ENCODE data around the gene RFTN1.
A peak's percentile ranks its signal among the peaks of the same experiment; 100 is the strongest.

RFTN1 gene

DNA sequence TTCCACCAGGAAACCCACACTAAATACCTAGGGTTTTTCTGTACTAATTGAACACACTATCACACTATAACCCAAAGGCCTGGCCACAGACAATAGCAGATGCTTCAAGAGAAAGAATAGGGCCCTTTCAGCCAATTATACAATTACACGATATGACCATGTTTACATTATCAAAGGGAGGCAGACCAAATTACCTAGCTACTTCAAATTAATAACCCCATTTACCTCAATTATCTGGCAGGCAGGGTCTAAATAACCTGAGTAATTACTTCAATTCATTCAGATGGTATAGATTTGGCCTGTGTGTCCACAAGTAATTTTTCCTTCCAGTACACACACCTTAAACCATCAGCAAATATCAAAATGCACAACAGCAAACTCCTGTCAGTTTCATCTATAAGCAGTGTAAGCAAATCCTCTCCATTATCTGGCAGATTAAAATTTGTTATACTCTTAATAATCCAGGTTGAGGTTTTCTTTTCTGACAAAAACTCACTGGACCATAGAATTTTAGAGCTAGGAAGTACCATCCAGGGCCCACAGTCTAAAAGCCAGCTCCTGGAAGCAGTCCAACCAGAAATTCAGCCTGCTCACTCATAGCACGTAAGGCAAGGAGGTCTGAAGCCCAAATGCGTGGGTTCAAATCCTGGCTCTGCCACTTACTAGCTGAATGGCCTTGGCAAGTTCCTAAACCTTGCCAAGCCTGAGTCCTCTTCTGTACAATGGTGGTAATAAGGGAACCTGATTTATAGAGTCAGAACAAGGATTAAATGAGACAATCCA, 51.8 kb downstream of the RFTN1 start:
- no peak for DNase-seq

GRCh38 chr3:16460886-16461285, 52.6 kb downstream of the RFTN1 start:
- no peak for DNase-seq

GRCh38 chr3:16460273-16460672, 53.2 kb downstream of the RFTN1 start:
- no peak for DNase-seq

DNA sequence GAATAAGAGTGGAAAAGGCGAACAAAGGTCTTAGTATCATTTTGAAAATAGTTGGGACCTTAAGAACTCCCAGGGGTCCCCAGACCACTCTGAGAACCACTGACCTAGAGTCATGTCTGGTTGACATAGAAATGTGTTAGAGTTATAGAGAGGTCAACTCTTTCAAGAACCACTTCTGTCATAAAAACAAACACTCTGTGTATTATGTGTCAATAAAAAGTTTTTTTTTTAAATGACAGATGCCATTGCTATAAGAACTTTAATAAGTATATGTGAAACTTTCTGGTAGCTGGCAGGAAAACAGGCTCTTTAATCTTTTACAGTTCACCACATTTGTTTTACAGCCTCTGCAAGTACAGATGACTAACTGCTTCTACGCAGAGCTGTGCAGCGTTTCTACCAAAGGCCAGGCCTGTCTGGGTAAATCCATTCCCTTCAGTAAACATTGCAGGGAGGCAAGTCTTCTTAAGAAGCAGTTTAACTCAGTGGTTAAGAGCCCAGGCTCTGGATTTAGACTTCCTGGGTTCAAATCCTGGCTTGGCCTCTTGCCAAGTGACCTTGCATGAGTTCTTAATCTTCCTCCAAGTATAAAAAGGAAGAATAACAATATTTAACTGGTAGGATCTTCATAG, 56.6 kb downstream of the RFTN1 start:
- no peak for DNase-seq

- no peak for DNase-seq
These were observed 57.5 kb downstream of the RFTN1 start for GRCh38 chr3:16455966-16456365.

DNA sequence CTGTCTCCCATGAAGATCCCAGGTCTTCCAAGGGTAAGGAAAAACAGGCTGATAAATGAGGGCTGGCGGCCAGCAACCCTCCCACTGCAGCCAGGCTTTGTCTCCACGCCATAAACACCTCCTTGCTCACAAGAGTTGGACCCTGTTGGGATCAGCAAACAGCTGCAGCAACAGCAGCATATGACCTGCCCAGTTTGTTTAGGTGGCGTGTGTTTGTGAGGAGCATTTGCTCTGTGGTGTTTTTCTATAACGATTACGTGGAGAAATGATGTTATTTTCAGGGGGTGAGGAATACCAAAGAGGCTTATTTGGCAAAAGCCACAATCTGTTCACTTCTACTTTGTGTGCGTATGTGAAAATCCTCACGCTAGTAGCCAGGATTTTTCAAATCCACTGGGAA, 58.5 kb downstream of the RFTN1 start:
- no peak for DNase-seq

- DNase-seq = no peak
These were observed 61.2 kb downstream of the RFTN1 start for GRCh38 chr3:16452261-16452660.

DNA sequence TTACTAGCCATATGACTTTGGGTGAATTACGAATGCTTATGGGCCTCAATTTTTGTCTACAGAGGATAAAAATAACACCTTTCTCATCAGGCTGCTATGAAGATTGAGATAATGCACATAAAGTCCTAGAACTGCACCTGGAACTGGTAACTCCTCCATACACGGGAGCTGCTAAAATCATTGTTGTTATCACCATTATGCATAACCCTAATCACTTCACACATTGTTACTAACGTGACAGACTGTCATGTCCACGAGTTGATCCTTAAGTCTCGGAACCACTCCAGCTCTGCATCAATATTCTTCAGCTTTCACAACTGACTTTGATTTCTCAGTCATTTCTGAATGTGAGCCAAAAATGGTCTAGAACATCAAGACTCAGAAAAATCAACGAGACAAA, 64.1 kb downstream of the RFTN1 start:
- DNase-seq = no peak

DNA sequence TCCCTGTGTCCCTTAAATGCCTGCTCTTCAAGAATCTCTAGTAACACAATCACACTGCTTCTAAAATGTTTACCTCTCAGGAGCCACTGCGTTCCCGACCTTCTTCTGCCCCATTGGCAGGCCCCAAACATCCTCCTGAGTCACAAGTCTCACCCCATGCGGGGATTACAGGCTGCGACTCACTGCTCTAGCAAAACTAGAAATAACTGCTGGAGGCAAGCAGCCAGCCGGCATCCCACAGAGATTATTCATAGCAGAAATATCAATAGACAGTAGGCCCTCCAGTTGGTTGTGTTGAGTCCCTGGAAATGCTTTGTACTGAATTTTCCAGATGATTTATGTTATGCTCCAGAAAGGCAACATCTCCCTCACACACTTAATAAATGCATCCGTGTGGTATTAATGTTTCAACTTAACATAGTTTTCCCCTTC, 64.8 kb downstream of the RFTN1 start:
- peak; percentile 15 for DNase-seq

DNA sequence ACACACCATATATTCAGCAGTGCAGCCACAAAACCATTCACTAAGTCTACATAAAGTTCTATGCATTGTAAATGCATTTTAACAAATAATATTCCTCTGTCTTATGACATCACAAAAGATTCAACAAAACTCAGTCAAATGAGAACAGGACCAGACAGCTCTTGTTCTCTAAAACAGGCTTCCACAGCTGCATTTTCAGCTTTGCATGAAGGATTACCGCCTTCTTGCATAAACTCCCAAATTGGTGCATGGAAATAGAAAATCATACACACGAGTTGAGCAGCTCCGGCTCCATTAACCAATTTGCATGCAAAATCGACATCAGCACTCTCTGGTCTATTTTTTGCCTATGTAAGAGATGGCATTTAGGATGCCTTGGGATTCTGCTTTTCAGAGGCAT, 66.4 kb downstream of the RFTN1 start:
- no peak for DNase-seq

DNA sequence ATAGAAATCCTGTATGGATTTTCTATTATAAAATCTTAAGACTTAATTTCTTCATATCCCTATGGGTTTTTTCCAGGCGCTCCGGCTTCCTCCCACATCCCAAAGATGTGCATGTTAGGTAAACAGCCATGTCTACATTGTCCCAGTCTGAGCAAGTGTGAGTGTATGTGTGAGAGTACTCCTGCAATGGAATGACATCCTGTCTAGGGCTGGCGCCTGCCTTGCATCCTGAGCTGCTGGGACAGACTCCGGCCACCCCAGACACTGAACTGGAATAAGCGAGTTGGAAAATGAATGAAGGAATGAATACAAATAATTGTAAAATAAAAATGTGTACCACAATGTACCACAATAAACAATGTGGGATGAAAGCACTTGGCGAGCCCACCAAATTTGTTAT, 69.2 kb downstream of the RFTN1 start:
- DNase-seq = no peak

- DNase-seq = no peak
These were observed 70.8 kb downstream of the RFTN1 start for GRCh38 chr3:16442730-16443129.

DNA sequence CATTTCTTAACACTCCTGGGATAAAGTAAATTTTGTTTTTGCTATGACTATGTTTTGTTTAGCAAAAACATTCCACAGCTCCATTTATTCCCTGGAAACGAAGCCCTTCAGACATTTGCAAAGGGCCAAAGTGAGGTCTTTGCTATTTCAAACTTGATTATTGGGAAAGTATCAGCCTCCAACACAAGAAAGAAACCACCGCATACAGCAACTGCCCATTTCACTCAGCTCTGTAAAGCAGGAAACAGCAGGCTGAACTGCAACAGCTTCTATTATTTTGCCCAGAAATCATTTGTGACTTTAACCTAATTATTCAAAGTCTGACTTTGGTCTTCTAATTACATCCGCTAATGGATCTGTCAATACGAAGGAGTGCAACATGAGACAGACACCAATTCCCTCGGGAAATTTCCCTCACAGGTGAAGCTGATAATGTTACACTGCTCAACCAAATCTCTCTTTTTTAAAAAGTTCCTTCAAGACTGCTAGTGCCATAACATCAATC, 72.1 kb downstream of the RFTN1 start:
- no peak for DNase-seq

DNA sequence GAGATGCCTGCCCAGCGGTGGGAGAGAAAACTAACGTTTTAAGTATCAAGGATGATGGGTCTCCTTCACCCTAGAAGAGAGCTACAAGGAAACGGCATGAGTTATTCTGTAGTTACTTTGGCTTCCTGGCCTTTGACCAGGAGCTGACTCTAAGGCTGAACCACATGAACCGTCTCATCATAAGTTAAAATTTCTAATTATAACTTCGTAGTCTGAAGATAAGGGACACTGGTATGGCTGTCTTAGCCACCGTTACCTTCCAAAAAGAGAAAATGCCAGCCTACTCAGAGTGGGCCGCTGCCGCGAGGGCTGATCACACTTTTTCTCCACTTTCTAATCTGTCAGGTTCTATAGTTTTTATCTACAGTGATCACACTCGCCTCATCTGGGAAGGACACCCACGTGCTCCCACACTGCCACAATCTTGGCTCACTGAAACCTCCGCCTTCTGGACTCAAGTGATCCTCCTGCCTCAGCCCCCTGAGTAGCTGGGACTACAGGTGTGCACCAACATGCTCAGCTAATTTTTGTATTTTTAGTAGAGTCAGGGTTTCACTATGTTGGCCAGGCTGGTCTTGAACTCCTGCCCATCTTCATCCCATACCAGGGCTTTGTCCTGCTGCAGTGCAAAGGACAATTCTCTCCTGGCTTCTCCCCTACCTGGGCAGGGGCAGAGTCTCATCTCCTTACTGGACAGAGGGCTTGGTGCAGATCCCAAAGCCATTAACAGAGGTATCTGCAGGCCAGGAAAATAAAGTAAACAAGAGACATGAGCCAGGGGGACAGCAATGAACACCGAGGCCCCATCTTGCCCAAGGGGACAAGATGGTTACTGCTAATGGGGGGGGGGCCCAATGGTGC, 73.4 kb downstream of the RFTN1 start:
- no peak for DNase-seq

- no peak for DNase-seq
These were observed 74.2 kb downstream of the RFTN1 start for GRCh38 chr3:16439163-16439847.

DNA sequence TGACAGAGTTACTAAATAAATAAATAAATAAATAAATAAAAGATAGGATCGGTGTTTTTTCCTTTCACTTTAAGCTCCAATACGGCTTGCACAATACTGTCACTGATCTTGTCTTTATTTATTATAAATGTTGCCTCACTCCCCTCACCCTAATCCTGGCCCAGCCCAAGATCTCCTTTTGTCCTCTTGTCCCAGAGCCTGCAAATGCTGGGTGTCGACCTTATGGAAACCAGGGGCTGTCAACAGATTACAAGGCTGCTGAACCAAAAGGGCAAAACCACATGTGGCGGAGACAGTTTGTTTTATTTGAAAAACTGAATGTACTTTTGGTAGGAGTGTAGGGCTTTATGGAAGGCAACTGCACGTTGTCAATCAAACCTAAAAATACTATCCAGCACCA, 75.9 kb downstream of the RFTN1 start:
- no peak for DNase-seq

- DNase-seq = no peak
These were observed 79.8 kb downstream of the RFTN1 start for GRCh38 chr3:16433701-16434151.

GRCh38 chr3:16432714-16433113, 80.8 kb downstream of the RFTN1 start:
- DNase-seq = no peak

DNA sequence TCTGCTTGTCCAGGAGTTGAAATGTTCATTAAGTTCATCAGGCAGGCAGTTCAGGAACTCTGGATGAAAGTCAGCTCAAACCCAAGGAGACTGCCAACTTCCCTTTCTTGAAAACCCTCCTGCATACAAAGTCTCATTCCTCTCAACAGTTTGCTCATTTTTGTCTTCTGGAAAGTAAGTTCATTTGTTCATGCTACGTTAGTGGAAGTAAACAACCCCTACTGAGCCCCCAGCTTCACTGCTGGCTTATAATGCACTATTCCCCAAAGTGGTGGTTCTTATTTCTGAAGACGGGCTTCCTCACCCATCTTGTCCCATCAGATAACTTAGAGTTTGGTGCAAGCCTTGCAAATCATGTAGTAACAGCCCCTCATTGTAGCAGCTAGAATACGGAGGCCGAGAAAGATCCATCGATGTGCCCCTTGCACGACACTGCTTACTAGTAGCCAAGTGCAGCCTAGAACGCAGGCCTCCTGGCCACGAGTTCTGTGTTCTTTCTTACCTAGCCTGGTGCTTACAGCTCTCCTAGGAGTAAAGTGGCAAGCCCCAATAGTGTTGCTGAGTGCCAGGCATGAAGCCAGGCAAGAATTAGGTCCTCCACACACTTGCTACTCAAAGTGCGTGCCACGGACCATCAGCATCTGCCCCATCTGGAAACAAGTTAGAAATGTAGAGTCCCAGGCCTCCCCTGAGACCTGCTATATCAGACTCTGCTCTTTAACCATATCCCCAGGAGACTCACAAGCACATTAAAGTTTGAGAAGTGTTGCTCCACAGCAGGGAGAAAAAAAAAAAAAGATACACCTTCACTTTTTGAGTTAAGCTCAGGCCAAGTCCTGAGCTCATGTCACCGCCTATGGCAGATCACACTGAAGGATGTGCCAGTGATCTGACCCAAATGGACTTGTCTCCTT, 82.5 kb downstream of the RFTN1 start:
- no peak for DNase-seq

DNA sequence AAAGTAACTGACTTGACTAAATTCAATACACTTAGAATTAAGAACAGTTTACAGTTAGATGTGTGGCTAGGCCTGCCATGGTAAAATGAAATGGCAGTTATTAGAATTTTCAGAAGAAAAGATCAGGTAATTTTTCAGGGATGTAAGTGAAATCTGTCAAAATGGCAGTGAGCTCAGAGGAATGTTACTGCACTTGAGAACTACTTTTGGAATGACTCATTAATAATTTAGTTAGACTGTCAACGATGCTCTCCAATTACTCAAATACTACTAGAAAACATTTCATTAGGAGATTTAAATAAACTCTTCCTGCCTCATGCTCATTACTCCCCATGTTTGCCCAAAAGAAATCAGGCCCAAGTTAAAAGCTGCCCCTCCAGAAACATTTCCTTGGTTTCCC, 84.4 kb downstream of the RFTN1 start:
- no peak for DNase-seq

GRCh38 chr3:16428612-16429011, 84.9 kb downstream of the RFTN1 start:
- no peak for DNase-seq

Data from activated naive CD4-positive, alpha-beta T cell treated with Interleukin-2 at 50 U/mL for 16 hours (primary cell).